Neural cell (in vitro differentiated cells): Measurements from ENCODE around the gene SCTR. TPM values are rescaled to one million over a fixed set of nuclear protein-coding genes. Genes with fewer than 3 reads are reported as not detected.

Experiments used
- H2AFZ ChIP-seq: fragments of 200-600, 300-800 bp; sonication (generic), shearing (Covaris generic); 2 replicates; pipeline ENCODE4 v1.6.0; 2014; ENCODE audit warnings: low read depth, mild to moderate bottlenecking, antibody characterized with exemption, low read length, moderate library complexity
- H3F3A ChIP-seq: fragments of 200-600 bp; shearing (Covaris generic); 2 replicates; pipeline ENCODE4 v1.6.1; 2016; ENCODE audit warnings: mild to moderate bottlenecking, moderate library complexity, mixed read lengths, antibody characterized with exemption, low read length; ENCODE audit not compliant: insufficient read depth, poor library complexity, severe bottlenecking
- H3K27ac ChIP-seq: fragments of 200-600, 300-800 bp; sonication (generic), shearing (Covaris generic); 2 replicates; pipeline ENCODE4 v1.5.1; 2014; ENCODE audit warnings: mild to moderate bottlenecking, low read length, moderate library complexity
- H3K27me3 ChIP-seq: fragments of 300-800, 200-600 bp; sonication (generic), shearing (Covaris generic); 2 replicates; pipeline ENCODE4 v1.6.0; 2014; ENCODE audit warnings: mild to moderate bottlenecking, low read depth, low read length, moderate library complexity; ENCODE audit not compliant: insufficient read depth
- H3K36me3 ChIP-seq: fragments of 300-800, 200-600 bp; sonication (generic), shearing (Covaris generic); 2 replicates; pipeline ENCODE4 v1.5.1; 2014; ENCODE audit warnings: mild to moderate bottlenecking, antibody characterized with exemption, low read length, moderate library complexity; ENCODE audit not compliant: insufficient read depth
- H3K4me2 ChIP-seq: fragments of 300-800, 200-600 bp; sonication (generic), shearing (Covaris generic); 2 replicates; pipeline ENCODE4 v1.6.0; 2014; ENCODE audit warnings: mild to moderate bottlenecking, low read length
- H3K4me3 ChIP-seq: fragments of 300-800, 200-600 bp; sonication (generic), shearing (Covaris generic); 2 replicates; pipeline ENCODE4 v1.5.1; 2014; ENCODE audit warnings: mild to moderate bottlenecking, low read length, moderate library complexity
- H3K79me2 ChIP-seq: fragments of 200-600 bp; shearing (Covaris generic); replicated peaks from 2 replicates; pipeline ENCODE4 v1.6.0; 2014; ENCODE audit warnings: mild to moderate bottlenecking, low read length, moderate library complexity; ENCODE audit not compliant: insufficient read depth
- H3K9ac ChIP-seq: fragments of 300-800, 200-600 bp; sonication (generic), shearing (Covaris generic); 2 replicates; pipeline ENCODE4 v1.6.1; 2016; ENCODE audit warnings: mild to moderate bottlenecking, low read length, mixed read lengths
- H3K9me2 ChIP-seq: fragments of 200-600 bp; shearing (Covaris generic); 2 replicates; pipeline ENCODE4 v1.6.1; 2016; ENCODE audit warnings: mild to moderate bottlenecking, low read length, mixed read lengths; ENCODE audit not compliant: insufficient read depth
- H3K9me3 ChIP-seq: fragments of 200-600, 300-800 bp; sonication (generic), shearing (Covaris generic); 2 replicates; pipeline ENCODE4 v1.6.1; 2016; ENCODE audit warnings: mild to moderate bottlenecking, mixed run types, low read length, moderate library complexity, mixed read lengths
- H4K20me1 ChIP-seq: fragments of 200-600 bp; shearing (Covaris generic); 2 replicates; pipeline ENCODE4 v1.6.1; 2016; ENCODE audit warnings: mild to moderate bottlenecking, mixed run types; ENCODE audit not compliant: insufficient read depth
- EP300 ChIP-seq: fragments of 450-650 bp; conservative IDR thresholded peaks from 2 replicates; pipeline ENCODE4 v1.6.1; 2014; ENCODE audit warnings: antibody characterized with exemption, mild to moderate bottlenecking, moderate library complexity; ENCODE audit not compliant: poor library complexity, severe bottlenecking
- EZH2 ChIP-seq: fragments of 200-600, 300-800 bp; shearing (Covaris generic), sonication (generic); IDR thresholded peaks from 2 replicates; pipeline ENCODE4 v1.6.1; 2014; ENCODE audit warnings: antibody characterized with exemption, low read length, borderline replicate concordance, mild to moderate bottlenecking; ENCODE audit not compliant: insufficient read depth, poor library complexity, severe bottlenecking
- MXI1 ChIP-seq: fragments of 450-650 bp; conservative IDR thresholded peaks from 2 replicates; pipeline ENCODE4 v1.6.1; 2014; ENCODE audit warnings: antibody characterized with exemption, mild to moderate bottlenecking; ENCODE audit not compliant: poor library complexity, severe bottlenecking
- POLR2AphosphoS5 ChIP-seq: IDR thresholded peaks from 2 replicates; pipeline ENCODE4 v1.6.1; 2012
- RAD21 ChIP-seq: fragments of 450-650 bp; conservative IDR thresholded peaks from 2 replicates; pipeline ENCODE4 v1.6.1; 2014; ENCODE audit warnings: antibody characterized with exemption, mild to moderate bottlenecking, moderate library complexity
- SMC3 ChIP-seq: fragments of 450-650 bp; conservative IDR thresholded peaks from 2 replicates; pipeline ENCODE4 v1.6.1; 2014; ENCODE audit warnings: antibody characterized with exemption, mild to moderate bottlenecking, moderate library complexity; ENCODE audit not compliant: poor library complexity
- TAF1 ChIP-seq: IDR thresholded peaks from 2 replicates; pipeline ENCODE4 v1.6.1; 2012; ENCODE audit warnings: low read depth
- polyA plus RNA-seq: library from polyadenylated mRNA; depleted of rRNA; stranded (reverse); fragments of >200 nt; gene quantifications from 2 replicates; pipeline ENCODE4 v1.2.3, GENCODE V29; 2014
- TF ChIP-seq, protein P1 (sequence below): fragments of 450-650 bp; IDR thresholded peaks from 2 replicates; pipeline ENCODE4 v1.5.1; 2014; ENCODE audit warnings: antibody characterized with exemption, mild to moderate bottlenecking, moderate library complexity; ENCODE audit not compliant: poor library complexity, severe bottlenecking
- TF ChIP-seq, protein P2 (sequence below): IDR thresholded peaks from 2 replicates; pipeline ENCODE4 v1.6.1; 2012; ENCODE audit warnings: borderline replicate concordance

SCTR gene
- polyA plus RNA-seq, 1 donor from 2014 or later, result 0.12 TPM

DNA sequence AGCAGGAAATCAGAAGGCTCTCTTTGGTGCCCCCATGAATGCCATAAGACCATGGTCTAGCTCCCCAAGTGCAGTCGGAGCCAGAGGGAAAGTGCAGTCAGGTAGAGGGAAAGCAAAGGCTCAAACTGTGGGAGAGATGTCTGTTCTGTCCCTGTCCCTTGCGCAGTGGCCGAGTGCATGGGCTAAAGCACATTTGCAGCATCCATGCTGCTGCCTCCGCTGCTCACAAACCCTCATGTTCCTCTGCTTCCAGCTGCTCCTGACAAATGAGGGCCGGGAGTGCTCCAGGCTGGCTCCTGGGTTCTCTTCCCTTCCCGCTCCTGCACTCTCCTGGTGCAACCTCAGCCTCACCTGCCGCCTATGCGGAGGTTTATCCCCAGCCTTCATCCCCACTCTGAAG lies 34.2 kb downstream of the SCTR start:
- H3K27ac ChIP-seq, result no peak overlapping the region
- no peaks in the 10 kb centered on the region for H3K79me2 ChIP-seq
- no peak overlapping the region for H2AFZ ChIP-seq
- H3F3A ChIP-seq, result no peaks in the 10 kb centered on the region
- H3K9me2 ChIP-seq, result no peaks in the 10 kb centered on the region
- H3K36me3 ChIP-seq, result no peaks in the 10 kb centered on the region
- H4K20me1 ChIP-seq, result no peaks in the 10 kb centered on the region
- no peak overlapping the region for H3K9ac ChIP-seq
- H3K27me3 ChIP-seq, result no peaks in the 10 kb centered on the region
- H3K4me3 ChIP-seq, result no peak overlapping the region
- no peaks in the 10 kb centered on the region for H3K9me3 ChIP-seq
- TF ChIP-seq RAD21, result no peak
- TF ChIP-seq TAF1, result no peak
- TF ChIP-seq MXI1, result no peak
- no peak for TF ChIP-seq EZH2
- TF ChIP-seq, protein P1, sequence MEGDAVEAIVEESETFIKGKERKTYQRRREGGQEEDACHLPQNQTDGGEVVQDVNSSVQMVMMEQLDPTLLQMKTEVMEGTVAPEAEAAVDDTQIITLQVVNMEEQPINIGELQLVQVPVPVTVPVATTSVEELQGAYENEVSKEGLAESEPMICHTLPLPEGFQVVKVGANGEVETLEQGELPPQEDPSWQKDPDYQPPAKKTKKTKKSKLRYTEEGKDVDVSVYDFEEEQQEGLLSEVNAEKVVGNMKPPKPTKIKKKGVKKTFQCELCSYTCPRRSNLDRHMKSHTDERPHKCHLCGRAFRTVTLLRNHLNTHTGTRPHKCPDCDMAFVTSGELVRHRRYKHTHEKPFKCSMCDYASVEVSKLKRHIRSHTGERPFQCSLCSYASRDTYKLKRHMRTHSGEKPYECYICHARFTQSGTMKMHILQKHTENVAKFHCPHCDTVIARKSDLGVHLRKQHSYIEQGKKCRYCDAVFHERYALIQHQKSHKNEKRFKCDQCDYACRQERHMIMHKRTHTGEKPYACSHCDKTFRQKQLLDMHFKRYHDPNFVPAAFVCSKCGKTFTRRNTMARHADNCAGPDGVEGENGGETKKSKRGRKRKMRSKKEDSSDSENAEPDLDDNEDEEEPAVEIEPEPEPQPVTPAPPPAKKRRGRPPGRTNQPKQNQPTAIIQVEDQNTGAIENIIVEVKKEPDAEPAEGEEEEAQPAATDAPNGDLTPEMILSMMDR, result no peak
- TF ChIP-seq EP300, result no peak
- TF ChIP-seq, protein P2, sequence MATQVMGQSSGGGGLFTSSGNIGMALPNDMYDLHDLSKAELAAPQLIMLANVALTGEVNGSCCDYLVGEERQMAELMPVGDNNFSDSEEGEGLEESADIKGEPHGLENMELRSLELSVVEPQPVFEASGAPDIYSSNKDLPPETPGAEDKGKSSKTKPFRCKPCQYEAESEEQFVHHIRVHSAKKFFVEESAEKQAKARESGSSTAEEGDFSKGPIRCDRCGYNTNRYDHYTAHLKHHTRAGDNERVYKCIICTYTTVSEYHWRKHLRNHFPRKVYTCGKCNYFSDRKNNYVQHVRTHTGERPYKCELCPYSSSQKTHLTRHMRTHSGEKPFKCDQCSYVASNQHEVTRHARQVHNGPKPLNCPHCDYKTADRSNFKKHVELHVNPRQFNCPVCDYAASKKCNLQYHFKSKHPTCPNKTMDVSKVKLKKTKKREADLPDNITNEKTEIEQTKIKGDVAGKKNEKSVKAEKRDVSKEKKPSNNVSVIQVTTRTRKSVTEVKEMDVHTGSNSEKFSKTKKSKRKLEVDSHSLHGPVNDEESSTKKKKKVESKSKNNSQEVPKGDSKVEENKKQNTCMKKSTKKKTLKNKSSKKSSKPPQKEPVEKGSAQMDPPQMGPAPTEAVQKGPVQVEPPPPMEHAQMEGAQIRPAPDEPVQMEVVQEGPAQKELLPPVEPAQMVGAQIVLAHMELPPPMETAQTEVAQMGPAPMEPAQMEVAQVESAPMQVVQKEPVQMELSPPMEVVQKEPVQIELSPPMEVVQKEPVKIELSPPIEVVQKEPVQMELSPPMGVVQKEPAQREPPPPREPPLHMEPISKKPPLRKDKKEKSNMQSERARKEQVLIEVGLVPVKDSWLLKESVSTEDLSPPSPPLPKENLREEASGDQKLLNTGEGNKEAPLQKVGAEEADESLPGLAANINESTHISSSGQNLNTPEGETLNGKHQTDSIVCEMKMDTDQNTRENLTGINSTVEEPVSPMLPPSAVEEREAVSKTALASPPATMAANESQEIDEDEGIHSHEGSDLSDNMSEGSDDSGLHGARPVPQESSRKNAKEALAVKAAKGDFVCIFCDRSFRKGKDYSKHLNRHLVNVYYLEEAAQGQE, result no peak
- no peak for TF ChIP-seq POLR2AphosphoS5
- TF ChIP-seq SMC3, result no peak
- no peak overlapping the region for H3K4me2 ChIP-seq

DNA sequence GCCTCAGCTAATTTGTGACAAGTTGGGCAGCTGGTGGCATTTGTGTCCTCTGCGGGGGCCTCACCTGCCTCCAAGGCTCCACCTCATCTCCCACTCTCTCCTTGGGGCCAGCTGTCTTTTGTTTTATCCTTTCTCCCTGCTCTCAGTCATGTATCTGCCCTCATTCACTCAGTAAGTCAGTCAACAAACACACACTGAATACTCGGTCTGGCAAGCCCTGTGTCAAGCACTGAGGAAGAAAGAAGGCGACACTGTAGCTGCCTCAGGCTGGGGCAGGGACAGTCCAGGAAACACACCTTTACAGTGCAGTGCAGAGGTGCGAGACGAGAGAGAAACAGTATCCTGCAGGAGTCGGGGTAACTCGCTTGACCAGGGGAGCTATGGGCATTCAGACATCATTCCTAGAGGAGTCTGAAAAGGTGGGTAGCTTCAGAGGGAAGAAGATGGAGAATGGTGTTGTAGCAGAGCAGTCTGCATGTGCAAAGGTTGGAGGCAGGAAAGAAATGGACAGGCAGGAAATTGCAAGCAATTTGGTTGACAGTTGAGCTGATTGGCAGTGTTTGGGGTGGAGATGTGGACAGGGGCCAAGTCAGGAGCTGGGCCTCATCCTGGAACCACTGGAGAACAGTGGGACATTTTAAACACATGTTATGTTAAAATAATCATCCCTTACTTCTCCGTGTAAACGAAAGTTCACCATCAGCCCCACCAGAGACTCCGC lies 34.9 kb downstream of the SCTR start:
- Histone ChIP-seq H4K20me1 (no peaks in the 10 kb centered on the region), H3K9me3 (no peaks in the 10 kb centered on the region), H3K79me2 (no peaks in the 10 kb centered on the region), H3K9ac (no peak overlapping the region), H3K4me3 (no peak overlapping the region), H2AFZ (no peak overlapping the region), H3K27me3 (no peaks in the 10 kb centered on the region), H3K4me2 (no peak overlapping the region), H3F3A (no peaks in the 10 kb centered on the region), H3K36me3 (no peaks in the 10 kb centered on the region), H3K27ac (no peak overlapping the region), H3K9me2 (no peaks in the 10 kb centered on the region)
- no peak for TF ChIP-seq SMC3
- TF ChIP-seq, protein P1, result no peak
- no peak for TF ChIP-seq MXI1
- no peak for TF ChIP-seq EP300
- no peak for TF ChIP-seq RAD21
- TF ChIP-seq, protein P2, result no peak
- TF ChIP-seq TAF1, result no peak
- no peak for TF ChIP-seq POLR2AphosphoS5
- TF ChIP-seq EZH2, result no peak
